AG04449 (cell line): ENCODE data around the gene SLC14A1.
A peak's percentile ranks its signal among the peaks of the same experiment; 100 is the strongest.

Source experiments
- CTCF ChIA-PET: fragments of 350-600 bp; formaldehyde crosslinking; extraction: SDS; loops from one replicate; lab custom pipeline; 2021; ENCODE audit warnings: antibody characterized with exemption; lab: Yijun Ruan, JAX
- POLR2A ChIA-PET: fragments of 400-600, 350-600 bp; formaldehyde crosslinking; extraction: SDS; loops from one replicate; lab custom pipeline; 2020; ENCODE audit warnings: antibody characterized with exemption, inconsistent platforms; lab: Yijun Ruan, JAX
- DNase-seq: peaks from one replicate; pipeline ENCODE4 v3.0.0-alpha.2; 2010; ENCODE audit warnings: low read depth, low spot score
- H3K4me3 ChIP-seq: 2 replicates; pipeline ENCODE4 v1.5.1; 2011; ENCODE audit warnings: low read depth, mild to moderate bottlenecking, control low read depth, low read length
- CTCF ChIP-seq: IDR thresholded peaks from one replicate; pipeline ENCODE4 v1.5.1; 2011; ENCODE audit warnings: mild to moderate bottlenecking, moderate library complexity, low read length, control low read depth, inconsistent platforms; ENCODE audit not compliant: insufficient read depth; ENCODE audit errors: missing control alignments

SLC14A1 gene

GRCh38 chr18:45764000-45764686 is 40.2 kb downstream of the SLC14A1 start:
- ChIA-PET CTCF (interaction anchor here (0.9 to 2.4 kb wide), 3 partner anchors 11 to 42 kb away, joined by 3 to 11 read pairs (median 8); no protein-coding TSS in a partner anchor), POLR2A (no interaction called here)
- no peak for TF ChIP-seq CTCF
- no peak overlapping the region for H3K4me3 ChIP-seq
- DNase-seq, result no peak

GRCh38 chr18:45765796-45766195 is 41.8 kb downstream of the SLC14A1 start:
- ChIA-PET CTCF (interaction anchor here (2.2 to 2.4 kb wide), 2 partner anchors 9 to 43 kb away, joined by 8 to 11 read pairs; no protein-coding TSS in a partner anchor), POLR2A (interaction anchor here (1.5 kb wide), 1 partner anchor 9 kb away, joined by 5 read pairs; no protein-coding TSS in a partner anchor)

GRCh38 chr18:45771587-45772480 is 47.9 kb downstream of the SLC14A1 start:
- TF ChIP-seq CTCF, result no peak
- POLR2A ChIA-PET, result interaction anchor here (1.1 kb wide), 1 partner anchor 31 kb away, joined by 7 read pairs; no protein-coding TSS in a partner anchor
- no peak overlapping the region for H3K4me3 ChIP-seq
- CTCF ChIA-PET, result interaction anchor here (1.0 to 1.6 kb wide), 6 partner anchors 8 to 106 kb away, joined by 3 to 5 read pairs (median 3); no protein-coding TSS in a partner anchor
- peak; percentile 82 for DNase-seq

More at GRCh38 chr18:45765796-45766195, 41.8 kb downstream of the SLC14A1 start:
- no peak overlapping the region for H3K4me3 ChIP-seq
- no peak for TF ChIP-seq CTCF
- DNase-seq, result no peak

GRCh38 chr18:45774065-45774521 is 50.1 kb downstream of the SLC14A1 start:
- TF ChIP-seq CTCF, result no peak
- ChIA-PET CTCF (interaction anchor here (1.5 to 2.6 kb wide), 3 partner anchors 9 to 105 kb away, joined by 3 to 11 read pairs (median 7); no protein-coding TSS in a partner anchor), POLR2A (interaction anchor here (0.5 to 3.1 kb wide), 5 partner anchors 8 to 34 kb away, joined by 3 to 22 read pairs (median 5); no protein-coding TSS in a partner anchor)
- peak; percentile 41 for DNase-seq
- no peak overlapping the region for H3K4me3 ChIP-seq

- TF ChIP-seq CTCF, result no peak
- CTCF ChIA-PET, result interaction anchor here (1.1 to 2.6 kb wide), 6 partner anchors 10 to 104 kb away, joined by 3 to 11 read pairs (median 6); no protein-coding TSS in a partner anchor
- POLR2A ChIA-PET, result interaction anchor here (1.4 to 3.1 kb wide), 3 partner anchors 10 to 27 kb away, joined by 5 to 22 read pairs (median 10); no protein-coding TSS in a partner anchor
- H3K4me3 ChIP-seq, result peak overlapping the region; percentile 56
- DNase-seq, result no peak
These were observed 51.3 kb downstream of the SLC14A1 start for GRCh38 chr18:45775241-45775676.
